Measurements from ENCODE around the gene TNNI2.

Gene TNNI2

DNA sequence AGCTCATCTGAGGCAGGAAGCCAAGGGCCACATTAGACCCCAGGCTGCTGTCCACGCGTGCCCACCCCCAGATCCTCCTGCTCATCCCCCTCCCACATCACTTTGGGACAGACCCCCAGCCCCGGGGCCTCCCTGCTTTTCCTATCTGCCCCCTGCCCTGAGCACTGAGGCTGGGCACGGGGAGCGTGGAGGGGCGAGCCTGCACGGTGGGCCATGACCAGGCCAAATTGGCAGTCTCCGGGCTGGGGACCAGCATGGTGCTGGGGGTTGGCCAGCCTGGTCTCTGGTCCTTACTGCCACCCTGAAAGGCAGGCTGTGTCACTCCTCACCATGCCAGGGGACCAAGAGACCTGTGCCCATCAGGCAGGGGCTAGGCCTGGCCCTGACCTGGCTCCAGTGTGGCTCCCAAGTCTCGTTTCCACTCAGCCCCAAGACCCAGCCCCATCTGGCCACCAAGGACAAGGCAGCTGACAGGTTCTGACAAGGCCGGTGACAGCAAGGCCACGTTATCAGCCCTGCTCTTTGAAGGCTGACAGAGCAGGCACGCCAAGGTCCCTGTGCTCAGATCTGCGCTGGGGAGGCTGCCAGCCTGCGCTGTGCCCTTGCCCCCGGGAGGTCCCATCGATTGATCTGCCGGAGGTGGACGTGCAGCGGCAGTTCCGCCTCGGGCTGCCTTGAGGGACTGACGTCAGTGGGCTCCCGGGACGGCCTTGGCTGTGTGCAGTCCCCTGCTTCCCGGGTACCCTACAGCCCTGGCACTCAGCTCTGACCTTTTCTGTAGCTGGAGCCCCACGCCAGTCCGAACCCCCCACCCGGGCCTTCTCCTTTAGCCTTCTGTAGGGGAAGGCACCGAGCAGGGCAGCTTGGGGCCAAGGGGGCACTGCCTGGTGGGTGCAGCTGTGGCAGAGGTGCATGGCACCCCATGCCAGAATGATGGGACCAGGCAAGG, 3.6 kb downstream of the TNNI2 start:
- in situ Hi-C loops (cut with MboI; ENCODE audit: low pct_unique_long_range_greater_than_20kb, low sequenced_read_pairs), result no loop called here
- no peak for DNase-seq

DNA sequence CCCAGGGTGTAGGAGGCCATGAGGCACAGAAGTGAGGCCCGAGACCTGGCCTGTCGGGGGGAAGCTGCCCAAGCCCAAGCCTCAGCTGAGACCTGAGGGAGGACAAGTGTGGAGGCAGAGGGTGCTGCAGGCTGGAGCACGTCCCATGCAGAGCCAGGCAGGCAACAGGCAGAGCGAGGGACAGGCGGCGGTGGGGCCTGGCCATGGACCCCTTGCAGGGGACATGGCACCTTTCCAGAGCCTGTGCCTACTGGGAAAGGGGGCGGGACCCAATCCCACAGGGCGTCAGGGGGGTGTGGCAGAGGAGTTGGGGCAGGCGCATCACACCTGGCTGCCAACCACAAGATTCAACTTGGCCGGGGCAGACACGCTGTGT, 4.3 kb downstream of the TNNI2 start:
- DNase-seq, result no peak
- in situ Hi-C loops (cut with MboI; ENCODE audit: low pct_unique_long_range_greater_than_20kb, low sequenced_read_pairs), result no loop called here

DNA sequence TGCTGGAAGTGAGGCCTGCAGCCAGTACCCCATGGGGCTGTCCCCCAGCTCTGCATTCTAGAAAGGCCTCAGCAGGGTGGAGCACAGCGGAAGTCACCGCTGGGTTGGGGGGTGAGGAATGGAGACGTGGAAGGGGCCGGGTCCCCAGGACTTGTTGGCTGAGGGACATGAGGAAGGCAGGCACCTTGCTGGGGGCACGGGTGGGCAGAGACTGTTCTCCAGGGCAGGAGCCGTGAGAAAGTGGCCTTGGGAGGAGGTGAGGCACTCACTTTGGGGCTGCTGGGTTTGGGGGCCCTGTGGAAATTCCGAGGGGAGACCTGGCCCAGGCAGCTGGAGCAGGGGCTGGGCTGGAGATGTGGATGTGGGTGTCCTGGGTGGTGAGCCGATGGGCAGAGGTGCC, 5.0 kb downstream of the TNNI2 start:
- in situ Hi-C loops (cut with MboI; ENCODE audit: low pct_unique_long_range_greater_than_20kb, low sequenced_read_pairs), result no loop called here
- DNase-seq, result no peak

DNA sequence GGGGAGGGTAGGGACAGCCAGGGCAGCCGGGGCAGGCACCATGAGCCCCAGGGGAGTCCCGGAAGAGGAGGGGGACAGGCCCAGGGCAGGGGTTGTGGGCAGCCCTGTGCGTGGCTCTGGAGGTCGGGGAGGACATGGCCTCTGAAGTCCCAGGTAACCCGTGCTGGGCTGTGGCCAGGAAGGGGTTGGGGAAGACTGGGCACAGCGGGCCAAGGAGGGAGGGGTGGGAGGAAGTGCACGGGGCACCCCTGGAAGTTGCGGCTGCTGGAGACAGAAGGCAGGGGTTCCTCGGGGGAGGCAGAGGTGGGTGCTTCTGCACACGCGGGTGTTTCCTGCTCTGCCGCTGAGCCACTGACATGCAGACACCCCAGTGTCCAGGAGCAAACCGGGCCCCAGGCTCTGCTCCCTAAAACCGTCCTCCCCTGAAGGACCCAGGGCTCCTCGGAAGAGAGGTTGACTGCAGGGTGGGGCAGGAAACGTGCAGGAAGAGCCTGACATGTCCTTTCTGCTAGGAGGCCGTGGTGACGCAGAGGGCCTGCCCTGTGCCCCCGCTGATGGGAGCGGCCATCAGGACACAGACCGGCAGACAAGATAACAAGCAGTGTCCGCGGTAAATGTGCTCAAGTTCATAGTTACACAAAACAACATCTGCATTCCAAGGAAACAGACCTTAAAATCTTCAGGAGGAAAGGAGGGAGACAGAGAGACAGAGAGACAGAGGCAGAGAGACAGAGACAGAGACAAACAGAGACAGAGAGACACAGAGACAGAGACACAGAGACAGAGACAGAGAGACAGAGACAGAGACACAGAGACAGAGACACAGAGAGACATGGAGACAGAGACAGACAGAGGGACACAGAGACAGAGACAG, 5.7 kb downstream of the TNNI2 start:
- peak; percentile 33 for DNase-seq

DNA sequence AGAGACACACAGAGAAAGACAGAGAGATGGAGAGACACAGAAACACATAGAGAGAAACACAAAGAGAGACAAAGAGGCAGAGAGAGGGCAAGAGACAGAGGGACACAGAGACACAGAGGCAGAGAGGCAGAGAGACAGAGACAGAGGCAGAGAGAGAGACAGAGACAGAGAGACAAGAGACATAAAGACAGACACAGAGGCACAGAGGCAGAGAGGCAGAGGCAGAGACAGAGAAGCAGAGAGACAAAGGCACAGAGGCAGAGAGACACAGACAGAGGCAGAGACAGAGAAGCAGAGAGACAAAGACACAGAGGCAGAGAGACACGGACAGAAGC, 6.3 kb downstream of the TNNI2 start:
- in situ Hi-C loops (cut with MboI; ENCODE audit: low pct_unique_long_range_greater_than_20kb, low sequenced_read_pairs), result no loop called here

More for the DNA sequence above, 5.7 kb downstream of the TNNI2 start:
- in situ Hi-C loops (cut with MboI; ENCODE audit: low pct_unique_long_range_greater_than_20kb, low sequenced_read_pairs), result no loop called here

DNA sequence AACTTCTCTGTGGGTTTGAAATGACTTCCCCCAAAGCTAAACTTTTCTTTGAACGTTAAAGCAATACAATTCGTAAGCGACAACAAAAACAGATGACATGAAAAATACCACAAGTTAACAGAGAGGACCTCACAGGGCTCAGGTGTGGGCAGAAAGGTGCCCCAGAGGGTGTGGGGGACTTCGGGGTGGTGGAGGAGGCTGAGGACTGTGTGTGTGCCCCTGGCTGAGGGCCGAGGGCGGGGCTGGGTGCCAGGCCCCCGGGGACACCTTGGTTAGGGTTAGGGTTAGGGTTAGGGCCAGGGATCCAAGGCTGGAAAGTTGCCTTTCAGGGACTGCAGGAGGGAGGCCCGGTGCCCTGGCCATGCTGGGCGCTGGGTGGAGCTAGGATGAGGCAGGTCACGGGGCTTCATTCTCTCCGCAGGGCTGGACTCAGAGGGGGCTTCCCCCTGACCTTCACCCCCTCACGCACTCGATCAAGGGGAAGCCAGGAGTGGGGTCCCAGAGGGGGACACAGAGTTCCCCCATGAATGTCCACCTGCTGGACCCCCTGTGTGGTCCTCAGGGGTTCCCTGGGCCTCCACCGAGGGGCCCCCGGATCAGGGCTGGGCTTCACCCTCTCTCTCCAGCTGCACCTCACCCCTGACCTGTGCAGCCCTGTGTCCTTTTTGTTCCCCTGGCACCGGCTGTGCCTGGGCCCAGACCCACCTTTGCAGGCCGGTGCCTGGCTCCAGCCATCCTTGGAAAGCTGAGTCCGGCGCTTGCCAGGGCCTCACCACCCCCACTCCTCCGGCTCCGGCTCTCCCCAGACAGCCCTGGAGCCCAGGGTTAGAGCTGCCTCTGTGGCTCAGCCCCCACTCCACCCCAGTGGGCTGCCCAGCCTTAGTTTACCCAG, 7.0 kb downstream of the TNNI2 start:
- DNase-seq, result no peak

More for the DNA sequence above, 6.3 kb downstream of the TNNI2 start:
- no peak for DNase-seq

DNA sequence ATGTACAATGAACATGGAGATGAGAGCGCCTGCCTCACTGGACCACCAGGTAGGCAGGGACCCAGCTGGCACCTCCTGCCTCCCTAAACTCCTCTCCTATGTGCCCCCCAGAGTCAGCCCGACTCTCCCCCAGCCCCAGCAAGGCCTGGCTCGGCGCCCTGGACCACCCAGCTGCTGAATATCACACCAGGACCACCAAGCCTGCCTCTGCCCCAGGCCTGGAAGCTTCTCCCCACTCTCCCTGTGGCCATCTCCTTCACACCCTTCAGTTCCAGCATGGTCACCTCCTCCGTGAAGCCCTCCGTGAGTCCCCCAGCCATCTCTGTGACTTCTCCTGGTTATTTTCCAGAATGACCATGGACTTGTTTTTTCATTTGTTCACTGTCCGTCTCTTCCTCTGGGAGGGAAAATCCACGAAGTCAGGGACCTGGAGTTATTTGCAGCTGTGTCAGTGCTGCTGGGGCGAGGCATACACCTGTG, 7.7 kb downstream of the TNNI2 start:
- no peak for DNase-seq
- in situ Hi-C loops (cut with MboI; ENCODE audit: low pct_unique_long_range_greater_than_20kb, low sequenced_read_pairs), result no loop called here

More for the DNA sequence above, 7.0 kb downstream of the TNNI2 start:
- in situ Hi-C loops (cut with MboI; ENCODE audit: low pct_unique_long_range_greater_than_20kb, low sequenced_read_pairs), result no loop called here

DNA sequence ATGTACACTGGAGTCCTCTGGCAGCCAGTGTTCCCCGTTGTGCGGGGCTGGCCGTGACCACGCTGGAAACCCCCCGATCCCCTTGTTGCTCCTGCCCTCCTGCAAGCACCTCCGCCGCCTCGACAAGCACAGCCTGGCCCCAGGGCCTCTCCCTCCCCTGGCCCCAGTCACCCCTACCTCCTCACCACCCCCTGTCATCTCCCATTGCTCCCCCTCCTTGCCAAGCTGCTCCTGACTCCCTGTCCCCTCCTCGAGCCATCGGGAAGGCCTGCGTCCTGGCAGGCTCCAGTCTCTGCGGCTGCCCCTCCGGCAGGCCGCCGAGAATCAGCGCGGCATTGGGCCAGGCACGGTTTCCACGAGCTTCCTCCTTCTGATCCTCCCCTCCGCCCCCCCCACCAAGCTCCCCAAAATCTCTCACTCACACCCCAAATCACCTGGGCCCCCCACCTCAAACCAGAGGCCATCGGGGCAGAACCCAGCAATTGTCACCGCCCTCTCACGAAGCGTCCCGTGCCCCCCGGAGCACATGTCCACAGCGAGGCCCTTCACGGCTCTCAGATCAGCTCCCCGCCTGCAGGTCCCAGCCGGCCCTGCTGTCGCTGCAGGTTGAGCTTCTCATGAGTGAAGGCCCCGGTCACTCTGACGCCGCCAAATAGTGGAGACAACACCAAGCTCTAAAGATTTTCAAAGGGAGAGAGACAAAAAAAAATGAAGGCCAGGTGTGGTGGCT, 8.4 kb downstream of the TNNI2 start:
- in situ Hi-C loops (cut with MboI; ENCODE audit: low pct_unique_long_range_greater_than_20kb, low sequenced_read_pairs), result no loop called here
- DNase-seq, result no peak

DNA sequence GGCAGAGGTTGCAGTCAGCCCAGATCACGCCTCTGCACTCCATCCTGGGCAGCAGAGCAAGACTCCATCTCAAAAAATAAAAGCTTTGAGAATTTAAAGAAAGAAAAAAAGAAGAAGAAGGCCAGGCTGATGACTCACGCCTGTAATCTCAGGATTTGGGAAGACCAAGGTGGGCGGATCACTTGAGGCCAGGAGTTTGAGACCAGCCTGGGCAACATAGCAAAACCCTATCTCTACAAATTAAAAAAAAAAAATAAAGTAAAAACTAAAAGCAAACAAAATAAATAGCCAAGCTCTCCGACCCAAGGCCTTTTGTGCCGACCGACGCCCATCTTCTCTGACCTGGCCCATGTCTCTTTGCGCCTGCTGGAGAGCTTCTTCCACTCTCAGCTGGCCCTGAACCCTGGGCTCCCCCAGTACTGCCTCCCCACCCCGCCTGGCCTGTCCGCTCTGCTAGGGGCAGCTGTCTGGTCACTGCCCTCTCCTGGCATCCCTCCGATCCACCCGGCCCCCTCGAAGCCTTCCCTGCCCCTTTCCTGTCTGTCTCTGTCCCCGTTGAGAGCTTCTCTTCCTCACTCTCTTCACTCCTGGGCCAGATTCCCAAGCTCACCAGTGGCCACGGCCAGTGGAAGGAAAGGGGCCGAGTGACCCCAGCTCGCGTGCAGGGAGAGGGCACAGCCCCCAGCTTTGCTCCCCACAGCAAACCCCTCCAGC, 9.3 kb downstream of the TNNI2 start:
- DNase-seq, result no peak

DNA sequence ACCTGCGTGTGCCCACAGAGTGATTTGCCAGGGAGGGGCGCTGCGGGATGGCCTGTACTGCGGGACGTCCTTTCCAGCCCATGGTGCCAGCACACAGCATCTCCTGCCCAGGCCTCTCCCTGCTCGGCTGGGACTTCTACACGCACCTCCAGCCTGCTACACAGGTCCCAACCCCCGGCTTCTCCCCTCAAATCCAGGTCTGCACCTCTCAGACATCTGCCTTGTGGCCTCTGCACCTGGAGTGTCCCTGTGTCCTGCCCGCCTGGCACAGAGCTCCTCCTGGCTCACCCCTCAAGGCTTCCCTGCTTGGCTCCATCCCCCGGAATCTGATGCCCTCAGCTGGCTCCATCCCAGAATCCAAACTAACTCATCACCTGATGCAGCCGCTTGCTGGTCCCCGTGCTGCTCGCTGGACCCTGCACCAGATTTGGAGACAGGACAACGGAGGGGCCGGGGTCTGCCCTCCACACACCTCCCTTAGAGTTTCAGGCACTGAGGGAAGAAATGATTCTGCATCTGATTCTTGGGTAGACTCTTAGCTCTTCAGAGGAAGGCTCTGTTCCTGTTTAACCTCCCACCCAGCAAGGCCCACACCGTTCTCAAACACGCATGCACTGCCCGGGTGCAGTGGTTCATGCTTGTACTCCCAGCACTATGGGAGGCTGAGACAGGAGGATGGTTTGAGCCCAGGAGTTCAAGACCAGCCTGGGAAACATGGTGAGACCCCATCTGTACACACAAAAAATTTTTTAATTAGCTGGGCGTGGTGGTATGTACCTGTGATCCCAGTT, 10.1 kb downstream of the TNNI2 start:
- in situ Hi-C loops (cut with MboI; ENCODE audit: low pct_unique_long_range_greater_than_20kb, low sequenced_read_pairs), result no loop called here
- no peak for DNase-seq

More for the DNA sequence above, 9.3 kb downstream of the TNNI2 start:
- in situ Hi-C loops (cut with MboI; ENCODE audit: low pct_unique_long_range_greater_than_20kb, low sequenced_read_pairs), result no loop called here

DNA sequence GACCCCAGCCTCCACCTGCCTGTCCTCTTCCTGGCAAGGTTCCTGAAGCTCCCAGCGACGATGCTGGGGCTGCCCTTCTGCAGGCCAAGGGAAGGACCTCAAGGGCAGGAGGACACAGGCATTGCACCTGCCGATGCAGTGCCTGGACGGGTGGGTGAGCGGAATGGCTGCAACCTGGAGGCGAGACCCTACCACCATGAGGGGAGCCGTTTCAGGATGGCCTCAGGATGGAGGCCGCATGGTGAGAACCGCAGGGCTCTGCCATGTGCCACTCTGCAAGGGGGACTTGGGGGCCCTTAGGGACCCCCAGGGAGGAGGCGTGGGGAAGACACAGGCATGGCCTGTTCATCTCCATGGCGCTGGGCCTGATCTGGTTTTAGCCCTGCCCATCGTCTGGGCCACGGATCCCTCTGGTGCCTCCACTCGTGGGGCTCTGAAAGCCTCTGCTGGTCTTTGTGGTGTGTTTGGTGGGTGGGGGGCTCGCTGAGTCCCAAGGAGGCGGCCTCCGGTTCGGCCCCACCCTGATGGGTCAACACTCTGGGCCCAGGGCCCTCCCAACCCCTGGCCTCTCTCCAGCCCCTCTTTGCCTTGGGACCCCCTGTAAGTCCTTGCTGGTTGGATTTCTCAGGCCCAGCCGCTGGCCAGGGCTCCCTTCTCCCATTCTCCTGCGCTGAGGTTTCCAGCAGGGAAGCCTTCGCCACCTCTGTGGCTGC, 12.8 kb downstream of the TNNI2 start:
- in situ Hi-C loops (cut with MboI; ENCODE audit: low pct_unique_long_range_greater_than_20kb, low sequenced_read_pairs), result no loop called here
- no peak for DNase-seq

DNA sequence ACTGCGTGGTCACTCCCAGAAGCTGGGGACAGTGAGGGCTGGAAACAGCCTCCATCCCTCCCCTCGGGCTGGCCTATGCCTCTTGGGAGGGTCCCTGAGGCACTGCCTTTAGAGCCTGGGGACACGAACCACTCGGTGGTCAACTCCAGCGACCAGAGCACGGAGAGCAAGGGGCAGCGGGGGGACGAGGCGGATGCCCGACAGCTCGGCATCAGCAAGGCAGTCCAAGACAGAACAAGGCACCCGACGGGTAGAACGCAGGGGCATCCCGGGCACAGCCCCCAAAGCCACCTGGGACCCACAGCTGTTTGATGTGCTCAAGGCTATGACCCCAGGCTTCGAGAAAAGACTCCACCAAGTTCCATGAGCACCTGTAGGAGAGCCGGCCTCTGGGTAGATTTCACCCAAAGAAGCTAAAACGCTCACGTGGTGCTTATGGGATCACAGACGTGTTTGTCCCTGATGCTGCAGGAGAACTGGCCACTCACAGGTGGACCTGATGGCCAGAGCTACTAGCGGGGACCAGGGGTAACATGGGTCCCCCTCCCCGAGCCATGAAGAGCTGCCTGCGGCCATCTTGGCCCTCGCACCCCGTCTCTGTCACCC, 13.6 kb downstream of the TNNI2 start:
- in situ Hi-C loops (cut with MboI; ENCODE audit: low pct_unique_long_range_greater_than_20kb, low sequenced_read_pairs), result no loop called here

DNA sequence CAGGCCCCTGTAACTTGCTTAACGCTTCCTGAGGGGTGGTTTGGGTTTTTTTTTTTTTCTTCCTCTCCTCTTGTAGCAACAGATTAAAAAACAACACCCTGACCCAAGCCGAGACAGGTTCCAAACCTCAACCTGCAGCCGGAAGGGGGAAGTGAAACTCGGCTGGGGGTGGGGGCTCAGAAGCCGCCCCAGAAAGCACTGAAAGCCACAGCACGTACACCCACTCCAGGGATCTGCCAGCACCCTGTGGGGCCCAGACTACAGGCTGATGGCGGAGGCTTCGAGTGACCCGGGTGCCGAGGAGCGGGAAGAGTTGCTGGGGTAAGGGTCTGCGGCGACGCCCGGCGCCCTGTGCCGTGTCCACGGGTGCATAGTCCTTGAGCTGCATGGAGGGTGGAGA, 14.1 kb downstream of the TNNI2 start, which contains the start of gene LSP1:
LSP1 (plus strand) TSS at position 208 of the 400 bp plus-strand sequence; CDS start at position 269, 61 bp downstream.
- peak; percentile 90 for DNase-seq
- in situ Hi-C loops (cut with MboI; ENCODE audit: low pct_unique_long_range_greater_than_20kb, low sequenced_read_pairs), result no loop called here

More for the DNA sequence above, 13.6 kb downstream of the TNNI2 start:
- no peak for DNase-seq

DNA sequence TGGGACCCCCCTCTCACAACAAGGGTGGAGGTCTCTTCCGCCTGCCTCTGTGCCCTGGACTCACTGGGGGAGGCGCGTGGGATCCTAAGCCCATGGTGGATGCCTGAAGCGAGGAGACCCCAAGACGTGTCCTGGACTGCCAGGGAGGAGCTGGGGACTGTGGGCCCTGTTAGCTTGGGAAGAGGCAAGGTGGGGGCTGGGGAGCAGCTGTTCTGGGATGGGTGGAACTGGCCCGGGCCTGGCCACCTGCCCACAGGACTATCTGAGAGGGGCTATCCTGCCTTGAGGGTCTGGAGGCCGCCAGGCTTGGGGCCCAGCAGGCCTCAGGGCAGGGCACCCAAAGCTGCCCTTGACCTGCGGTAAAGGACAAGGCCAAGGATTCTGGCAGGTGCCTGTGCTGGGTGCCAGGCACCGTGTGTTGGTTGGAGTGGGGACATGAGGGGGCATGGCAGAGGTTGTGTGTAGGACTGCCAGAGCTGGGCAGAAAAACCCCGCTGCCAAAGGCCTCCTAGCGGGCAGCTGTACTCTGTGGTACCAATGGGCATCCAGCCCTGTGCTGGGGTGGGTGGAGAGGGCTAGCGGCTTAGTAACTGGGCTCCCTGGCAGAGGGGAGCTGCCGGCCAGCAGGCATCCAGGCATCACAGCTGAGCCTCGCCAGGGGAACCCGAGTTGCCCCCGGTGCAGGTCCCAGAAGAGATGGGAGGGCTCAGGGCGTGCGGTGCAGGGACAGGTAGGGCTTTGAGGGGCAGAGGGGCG, 14.8 kb downstream of the TNNI2 start:
- in situ Hi-C loops (cut with MboI; ENCODE audit: low pct_unique_long_range_greater_than_20kb, low sequenced_read_pairs), result no loop called here
- DNase-seq, result no peak

Measured in KBM-7 (cell line).